ENCODE data around the gene TTLL12. TPM values are rescaled to one million over a fixed set of nuclear protein-coding genes. Genes with fewer than 3 reads are reported as not detected.

Gene TTLL12
- 33.8 and 43.7 TPM in 2 replicates for total RNA-seq

DNA sequence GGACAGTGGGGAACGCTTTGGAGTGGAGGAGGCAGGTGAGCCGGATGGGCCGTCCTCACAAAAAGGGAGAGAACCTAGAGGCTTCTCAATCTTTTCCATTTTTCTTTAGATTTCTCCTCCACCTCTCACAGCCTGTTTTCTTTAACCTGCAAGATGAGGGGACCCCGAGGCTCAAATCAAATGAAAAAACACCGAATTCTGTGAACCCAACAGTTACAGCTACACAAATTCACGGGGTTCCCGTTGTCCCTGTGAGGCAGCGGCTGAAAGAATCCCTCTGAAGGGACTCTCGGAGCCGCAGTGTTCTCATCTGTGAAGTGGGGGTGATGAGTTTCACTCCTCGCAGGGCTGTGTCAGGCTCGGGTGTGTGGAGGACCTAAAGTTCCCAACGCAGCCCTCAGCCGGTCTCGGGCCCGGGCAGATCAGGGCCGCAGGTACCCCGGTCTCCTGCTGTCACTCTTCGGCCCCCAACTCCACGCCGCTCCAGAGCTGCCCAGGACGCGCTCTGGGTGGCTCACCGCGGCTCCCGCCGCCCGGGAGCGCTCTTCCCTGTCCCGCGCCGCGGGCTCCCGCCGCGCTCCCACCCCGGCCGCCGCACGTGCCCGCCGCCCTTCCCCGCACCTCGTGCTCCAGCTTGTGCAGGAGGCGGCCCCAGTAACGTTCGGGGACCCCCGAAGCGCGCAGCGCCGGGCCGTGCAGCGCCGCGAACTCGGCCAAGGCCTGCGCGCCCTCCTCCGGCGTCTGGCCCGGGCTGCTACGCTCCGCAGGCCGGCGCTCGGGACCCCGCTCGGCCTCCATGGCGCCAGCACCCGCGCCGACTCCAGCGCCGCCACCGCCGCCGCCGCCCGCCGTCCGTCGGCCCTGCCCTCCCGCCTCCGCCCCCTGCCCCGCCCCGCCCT is at the start of gene TTLL12:
TSS of gene TTLL12 (minus strand) at position 863 of the 899 bp plus-strand sequence. CDS start at position 798, 65 bp downstream.

DNA sequence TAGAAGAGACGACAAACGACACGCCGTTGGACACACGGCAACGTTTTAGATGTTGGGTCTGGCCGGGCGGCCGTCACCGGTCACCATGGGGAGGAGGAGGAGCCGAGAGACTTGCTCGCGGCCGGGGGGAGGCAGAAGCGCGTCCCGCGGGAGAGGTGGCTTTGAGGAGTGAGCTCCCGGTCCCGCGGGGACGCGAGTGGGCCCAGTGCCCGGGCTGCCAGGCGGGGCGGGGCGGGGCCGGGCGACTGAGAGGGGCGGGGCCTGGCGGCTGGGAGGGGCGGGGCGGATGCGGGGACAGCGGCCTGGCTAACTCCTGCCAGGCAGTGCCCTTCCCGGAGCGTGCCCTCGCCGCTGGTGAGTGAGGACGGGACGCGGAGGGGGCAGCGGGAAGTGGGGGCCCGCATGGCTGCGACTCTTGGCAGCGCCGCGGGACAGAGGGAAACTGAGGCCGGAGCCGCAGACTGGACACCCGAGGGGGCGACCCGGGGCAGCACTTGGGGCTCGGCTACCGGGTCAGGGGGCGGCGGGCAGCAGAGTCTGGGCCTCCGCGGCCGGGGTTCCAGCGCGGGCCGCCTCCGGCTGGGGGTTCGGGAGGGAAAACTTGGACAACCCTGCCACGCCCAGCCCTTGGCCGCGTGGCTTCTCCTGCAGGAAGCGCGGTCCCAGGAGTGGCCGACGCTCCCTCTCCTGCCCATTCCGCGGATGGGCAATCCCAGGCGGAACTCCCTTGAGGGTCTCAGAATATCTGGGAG is 35.5 kb downstream of the TTLL12 start, which contains the start of gene TSPO:
TSS of gene TSPO (plus strand) at position 309 of the 752 bp plus-strand sequence. CDS start 7,680 bp downstream, outside the sequence.

DNA sequence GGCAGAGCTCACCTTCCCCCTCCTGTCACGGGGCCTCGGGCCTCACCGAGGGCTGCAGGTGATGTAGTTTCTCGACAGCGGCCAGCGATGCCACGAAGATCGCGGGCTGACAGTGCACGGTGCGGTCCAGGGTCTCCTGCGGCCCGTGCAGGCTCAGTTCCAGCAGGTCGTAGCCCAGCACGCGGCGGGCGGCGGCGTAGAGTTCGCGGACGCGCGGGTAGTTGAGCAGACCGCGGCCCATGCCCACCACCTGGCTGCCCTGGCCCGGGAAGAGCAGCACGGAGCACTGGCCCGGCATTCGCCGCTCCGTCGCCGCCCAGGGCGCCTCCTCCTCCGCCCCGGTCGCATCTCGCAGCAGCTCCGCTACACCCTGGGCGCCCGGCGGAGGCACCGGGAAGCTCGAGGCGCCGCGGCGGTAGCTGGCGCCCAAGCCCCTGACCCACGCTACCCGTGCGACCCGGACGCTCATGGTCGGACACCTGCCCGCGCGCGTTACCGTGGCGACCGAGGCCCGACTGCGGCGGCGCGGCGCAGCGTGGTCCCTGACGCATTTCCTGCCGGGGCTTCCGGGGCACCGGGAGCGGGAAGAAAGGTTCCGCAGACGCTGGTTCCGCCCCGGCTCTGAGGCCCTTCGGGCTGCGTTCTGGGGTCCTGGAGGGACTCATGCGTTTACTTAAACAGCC is 43.9 kb downstream of the TTLL12 start, which contains the start of gene MCAT:
TSS of gene MCAT (minus strand) at position 519 of the 683 bp plus-strand sequence. CDS start at position 469, 50 bp downstream.

Other genes with a start within 250 kb of the TTLL12 start
- 32.3 and 32.8 TPM in 2 replicates for gene PACSIN2, start 172.0 kb downstream of the TTLL12 start, total RNA-seq
- gene TTLL1, start 97.7 kb downstream of the TTLL12 start, total RNA-seq = 19.3 and 20.2 TPM in 2 replicates
- not detected in 2 replicates for gene BIK, start 76.4 kb downstream of the TTLL12 start, total RNA-seq
- 14.3 and 15.8 TPM in 2 replicates for gene MCAT, start 43.7 kb downstream of the TTLL12 start, total RNA-seq
- 254 and 353 TPM in 2 replicates for gene TSPO, start 35.6 kb downstream of the TTLL12 start, total RNA-seq
- gene SCUBE1, start 156.2 kb upstream of the TTLL12 start, total RNA-seq = under 0.01 TPM in 1 of 2 replicates, not detected in the other
- gene MPPED1, start 224.9 kb upstream of the TTLL12 start, total RNA-seq = not detected in 2 replicates